Erythroblast (primary cell): ENCODE measurements around the gene TMEM89.

Experiments
- DNase-seq, 2 experiments: peaks; one replicate each; lab custom pipeline; 2025; lab: John Stamatoyannopoulos, UW
- GATA1 ChIP-seq: IDR thresholded peaks from 2 replicates; pipeline ENCODE4 v1.6.1; 2011; ENCODE audit warnings: low read depth, mild to moderate bottlenecking, control low read depth, low read length, moderate library complexity
- POLR2A ChIP-seq: IDR thresholded peaks from 2 replicates; pipeline ENCODE4 v1.6.1; 2011; ENCODE audit warnings: mild to moderate bottlenecking, low read length

Gene TMEM89, protein sequence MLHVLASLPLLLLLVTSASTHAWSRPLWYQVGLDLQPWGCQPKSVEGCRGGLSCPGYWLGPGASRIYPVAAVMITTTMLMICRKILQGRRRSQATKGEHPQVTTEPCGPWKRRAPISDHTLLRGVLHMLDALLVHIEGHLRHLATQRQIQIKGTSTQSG

DNA sequence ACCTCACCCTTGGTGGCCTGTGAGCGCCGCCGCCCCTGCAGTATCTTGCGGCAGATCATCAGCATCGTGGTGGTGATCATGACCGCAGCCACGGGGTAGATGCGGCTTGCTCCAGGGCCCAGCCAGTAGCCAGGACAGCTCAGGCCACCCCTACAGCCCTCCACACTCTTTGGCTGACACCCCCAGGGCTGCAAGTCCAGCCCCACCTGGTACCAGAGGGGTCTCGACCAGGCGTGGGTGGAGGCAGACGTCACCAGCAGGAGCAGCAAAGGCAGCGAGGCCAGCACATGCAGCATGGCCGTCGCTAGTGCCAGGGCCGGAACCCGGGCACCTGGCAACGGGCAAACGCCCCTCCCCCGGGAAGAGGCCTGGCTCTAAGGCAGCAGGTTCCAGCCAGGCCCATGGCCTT lies at the start of gene TMEM89:
Gene TMEM89 (minus strand): TSS at position 309 of the 409 bp plus-strand sequence. CDS start 13 bp downstream, at position 296.
- DNase-seq, result no peak
- TF ChIP-seq GATA1, result no peak
- TF ChIP-seq POLR2A, result no peak

DNA sequence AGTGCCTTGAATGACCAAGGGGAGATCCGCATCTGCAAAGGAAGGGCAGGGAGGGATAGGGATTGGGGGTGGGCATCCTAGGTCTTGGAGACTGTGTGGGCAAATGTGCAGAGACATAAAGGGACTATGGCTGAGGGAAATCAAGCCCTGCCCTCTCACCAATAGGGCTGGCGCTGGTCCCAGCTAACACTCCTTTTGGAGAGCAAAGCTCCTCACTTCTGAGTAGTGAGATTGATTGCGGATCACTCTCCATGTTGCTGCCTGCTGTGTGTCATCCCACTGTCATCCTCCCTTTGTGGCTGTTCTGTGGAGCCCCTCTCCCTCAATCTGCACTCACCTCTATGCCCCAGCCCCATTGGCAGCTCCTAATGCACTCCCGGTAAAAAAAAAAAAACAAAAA lies 43.4 kb upstream of the TMEM89 start:
- no peak for DNase-seq
- TF ChIP-seq GATA1, result no peak
- TF ChIP-seq POLR2A, result no peak

DNA sequence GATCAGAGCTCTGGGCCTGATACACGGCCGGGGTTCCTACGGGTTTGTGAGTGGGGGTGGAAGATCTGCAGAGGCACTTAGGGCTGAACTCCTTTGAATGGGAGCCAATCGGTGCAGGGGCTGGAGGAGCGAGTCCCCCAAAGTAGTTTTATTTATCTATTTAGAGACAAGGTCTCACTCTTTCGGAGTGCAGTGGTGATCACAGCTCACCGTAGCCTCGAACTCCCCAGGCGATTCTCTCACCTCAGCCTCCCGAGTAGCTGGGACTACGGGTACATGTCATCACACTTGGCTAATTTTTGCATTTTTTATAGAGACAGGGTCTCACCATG lies 42.7 kb upstream of the TMEM89 start:
- TF ChIP-seq GATA1 (no peak), POLR2A (no peak)
- no peak for DNase-seq

DNA sequence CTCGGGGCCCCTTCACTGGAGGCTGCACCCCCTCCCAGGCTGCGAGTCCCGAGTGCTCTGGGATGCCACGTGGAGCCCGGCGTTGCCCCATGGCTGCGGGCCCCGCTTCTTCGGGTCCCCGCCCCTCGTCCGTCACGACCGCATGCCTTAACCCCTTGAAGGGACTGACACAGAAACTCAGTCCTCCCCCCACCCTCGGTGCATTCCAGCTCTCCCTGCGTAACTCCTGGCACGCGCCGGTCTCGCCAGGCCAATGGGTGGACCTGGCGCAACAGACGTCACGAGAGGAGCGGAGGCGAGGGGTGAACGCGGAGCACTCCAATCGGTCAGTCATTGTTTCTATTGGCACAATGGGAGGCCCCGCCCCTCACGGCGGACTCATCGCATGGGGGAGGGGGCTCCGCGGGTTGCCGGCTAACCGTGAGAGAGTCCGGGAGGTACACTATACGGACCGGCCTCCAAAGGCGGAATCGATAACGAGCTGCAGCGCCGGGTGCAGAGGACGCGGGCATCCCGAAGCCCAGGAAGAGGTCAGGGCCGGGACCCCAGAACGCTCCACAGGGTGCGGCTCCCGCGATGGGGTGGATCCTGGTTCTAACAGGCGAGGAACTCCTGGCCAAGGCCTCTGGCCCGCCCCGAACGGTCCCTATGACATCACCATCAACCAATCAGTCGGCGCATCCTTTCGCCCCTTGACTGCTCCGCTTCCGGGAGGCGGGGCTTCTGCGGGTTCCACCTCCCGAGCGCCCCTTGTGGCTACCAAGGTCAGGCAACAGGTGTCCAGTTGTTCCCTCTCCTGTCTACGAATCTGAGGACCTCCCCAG lies 42.1 kb upstream of the TMEM89 start:
- TF ChIP-seq POLR2A (peak; percentile 80), GATA1 (no peak)
- DNase-seq, result peak; percentile 97 to 98

DNA sequence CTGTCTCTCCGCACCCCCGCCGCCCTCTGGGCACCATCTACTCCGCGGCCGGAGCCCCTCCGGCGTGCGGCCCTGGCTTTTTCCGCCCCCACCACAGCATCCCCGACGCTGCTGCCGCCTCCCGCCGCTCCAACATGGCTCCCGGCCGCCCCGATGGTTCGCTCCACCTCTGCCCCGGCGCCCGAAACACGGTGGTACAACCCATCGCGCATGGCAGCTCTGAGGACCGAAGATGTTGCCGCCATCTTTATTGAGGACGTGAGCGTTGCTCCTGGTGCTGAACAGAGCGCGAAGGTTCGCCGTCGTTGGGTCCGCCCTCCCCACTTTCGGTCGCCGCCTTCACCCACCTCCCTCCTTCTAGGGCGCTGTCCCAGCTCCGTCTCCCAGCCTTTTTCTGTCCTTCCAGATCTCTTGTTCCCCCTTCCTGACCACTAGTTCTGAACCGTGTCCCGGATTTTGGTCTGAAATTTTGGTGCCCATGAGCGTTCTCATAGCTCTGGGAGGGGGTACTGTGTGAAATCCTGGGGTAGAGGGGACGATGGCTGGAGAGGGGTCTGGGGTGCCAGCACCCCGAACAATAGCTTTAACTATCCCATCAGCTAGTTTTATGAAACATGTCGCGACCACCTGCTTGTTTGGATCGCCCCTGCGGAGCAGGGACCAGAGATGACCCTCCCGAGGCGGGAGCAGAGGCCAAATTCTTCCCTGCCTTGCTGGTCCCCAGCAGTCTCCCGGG lies 41.4 kb upstream of the TMEM89 start, which contains the start of gene CELSR3:
Gene CELSR3 (minus strand): TSS at position 134 of the 736 bp plus-strand sequence. CDS start 252 bp downstream, outside the sequence.
- DNase-seq, result peak; percentile 90 to 91
- TF ChIP-seq GATA1 (no peak), POLR2A (no peak)

- TF ChIP-seq GATA1 (no peak), POLR2A (no peak)
- DNase-seq, result no peak
These were observed 40.7 kb upstream of the TMEM89 start for GRCh38 chr3:48662145-48662752.

DNA sequence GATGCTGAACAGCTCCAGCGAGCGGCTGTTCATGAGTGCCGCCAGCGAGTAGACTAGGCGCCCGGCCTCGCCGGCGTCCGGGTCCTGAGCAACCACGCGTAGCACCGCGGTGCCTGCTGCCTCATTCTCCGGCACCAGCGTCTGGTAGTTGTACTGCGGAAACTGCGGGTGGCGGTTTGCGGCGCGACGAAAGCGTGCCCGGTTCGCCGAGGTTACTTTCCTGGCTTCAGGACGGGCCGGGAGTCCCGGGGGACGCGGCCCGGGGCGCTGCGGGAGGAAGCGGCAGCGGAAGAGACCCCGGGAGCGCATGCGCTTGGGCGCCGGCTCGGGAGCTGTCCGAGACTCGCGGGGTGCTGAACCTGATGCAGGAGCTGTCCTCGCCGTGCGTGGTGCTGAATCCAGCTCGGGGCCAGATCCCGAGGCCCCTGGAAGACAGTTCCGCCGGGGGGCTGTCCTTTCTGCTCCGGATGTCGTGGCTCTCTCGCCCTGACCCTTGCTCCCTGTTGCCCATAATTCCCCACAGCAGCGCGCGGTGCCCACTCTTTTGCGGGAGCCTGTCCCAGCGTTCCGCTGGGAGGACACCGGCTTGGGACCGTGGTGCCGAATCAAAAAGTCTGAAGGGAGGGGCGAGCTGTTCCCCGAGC lies 40.1 kb upstream of the TMEM89 start:
- peak; percentile 76 to 86 for DNase-seq
- TF ChIP-seq GATA1 (no peak), POLR2A (no peak)

GRCh38 chr3:48660800-48661400 lies 39.3 kb upstream of the TMEM89 start:
- TF ChIP-seq GATA1 (no peak), POLR2A (no peak)
- no peak for DNase-seq

DNA sequence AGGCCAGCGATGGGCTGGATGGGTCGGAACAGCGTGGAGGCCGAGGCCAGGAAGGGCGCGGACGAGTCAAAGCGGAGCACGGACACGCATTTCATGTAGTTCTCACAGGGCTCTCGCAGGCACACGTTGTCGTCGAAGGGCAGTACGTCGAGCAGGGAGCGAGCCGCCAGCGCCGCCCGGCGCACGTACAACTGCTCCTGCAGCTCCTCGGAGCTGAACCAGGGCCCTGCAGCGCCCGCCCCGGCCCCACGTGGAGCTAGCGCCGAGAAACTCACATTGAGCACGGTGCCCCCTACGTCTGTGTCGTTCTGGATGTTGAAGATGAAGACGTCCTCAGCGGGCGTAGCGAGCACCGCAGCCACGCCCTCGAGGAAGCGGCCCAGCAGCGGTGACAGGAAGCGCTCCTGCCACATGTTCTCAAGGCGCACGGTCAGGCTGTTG lies 35.3 kb upstream of the TMEM89 start:
- DNase-seq, result no peak
- no peak for TF ChIP-seq POLR2A
- no peak for TF ChIP-seq GATA1

DNA sequence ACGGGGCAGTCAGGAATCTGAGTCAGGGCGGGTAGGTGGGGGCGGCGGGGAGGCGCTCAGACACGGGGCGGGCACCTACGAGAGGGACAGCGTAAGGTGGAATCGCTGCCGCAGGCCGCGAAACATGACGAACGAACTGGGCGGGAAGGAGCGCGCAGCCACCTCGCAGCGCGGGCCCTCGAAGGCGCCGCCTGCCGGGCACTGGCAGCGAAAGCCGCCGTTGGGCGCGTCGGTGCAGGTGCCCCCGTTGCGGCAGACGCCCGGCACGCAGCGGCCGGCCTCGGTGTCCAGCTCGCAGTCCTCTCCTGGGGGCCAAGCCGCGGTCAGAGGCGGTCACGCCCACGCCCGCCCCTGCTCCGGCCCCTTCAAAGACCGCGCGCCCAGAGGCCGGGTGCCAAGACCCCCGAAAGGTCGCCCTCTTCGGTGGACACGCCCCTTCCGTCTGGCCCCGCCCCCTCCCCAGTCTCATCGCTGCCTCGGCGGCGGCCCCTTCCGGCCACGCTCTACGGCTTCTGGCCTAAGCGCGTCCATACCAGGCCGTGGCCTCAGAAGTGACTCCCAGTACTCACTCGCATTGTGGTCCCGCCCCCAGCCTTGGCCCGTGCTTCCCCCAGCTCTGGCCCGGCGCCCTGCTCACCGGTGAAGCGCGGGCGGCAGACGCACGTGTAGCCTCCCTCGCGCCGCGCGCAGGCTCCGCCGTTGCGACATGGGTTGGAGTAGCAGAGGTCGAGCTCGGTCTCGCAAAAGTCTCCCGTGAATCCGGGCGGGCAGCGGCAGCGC lies 34.7 kb upstream of the TMEM89 start:
- peak; percentile 88 to 90 for DNase-seq
- TF ChIP-seq POLR2A (no peak), GATA1 (no peak)

- DNase-seq, result no peak
- TF ChIP-seq POLR2A (no peak), GATA1 (no peak)
These were observed 34.0 kb upstream of the TMEM89 start for GRCh38 chr3:48655606-48656005.

DNA sequence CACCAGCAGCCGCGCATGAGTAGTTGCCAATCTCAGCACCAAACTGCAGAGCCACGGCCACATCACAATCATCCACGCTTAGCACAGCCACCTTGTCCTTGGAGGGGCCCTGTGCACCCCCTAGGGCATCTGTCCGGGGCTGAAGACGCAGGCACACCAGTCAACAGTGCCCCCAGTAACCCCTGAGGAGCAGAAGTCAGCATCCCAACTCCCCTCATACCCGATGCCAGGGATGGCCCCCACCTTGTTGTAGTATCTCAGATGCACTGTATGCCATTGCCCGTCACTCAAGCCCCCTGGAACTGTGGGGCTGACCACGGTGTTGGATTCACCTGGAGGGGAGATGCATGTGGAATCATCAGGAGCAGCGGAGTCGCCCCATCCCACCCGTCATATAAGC lies 33.5 kb upstream of the TMEM89 start:
- DNase-seq, result no peak
- TF ChIP-seq GATA1, result no peak
- no peak for TF ChIP-seq POLR2A
